NCI-H1436 (cell line): Measurements from ENCODE around the gene CHML.

ENCODE experiments used
- DNase-seq: peaks from one replicate; lab custom pipeline; 2025; lab: John Stamatoyannopoulos, UW

CHML gene

GRCh38 chr1:241617426-241617825 lies 22.7 kb downstream of the CHML start:
- no peak for DNase-seq

GRCh38 chr1:241615043-241615974 lies 24.9 kb downstream of the CHML start:
- no peak for DNase-seq

DNA sequence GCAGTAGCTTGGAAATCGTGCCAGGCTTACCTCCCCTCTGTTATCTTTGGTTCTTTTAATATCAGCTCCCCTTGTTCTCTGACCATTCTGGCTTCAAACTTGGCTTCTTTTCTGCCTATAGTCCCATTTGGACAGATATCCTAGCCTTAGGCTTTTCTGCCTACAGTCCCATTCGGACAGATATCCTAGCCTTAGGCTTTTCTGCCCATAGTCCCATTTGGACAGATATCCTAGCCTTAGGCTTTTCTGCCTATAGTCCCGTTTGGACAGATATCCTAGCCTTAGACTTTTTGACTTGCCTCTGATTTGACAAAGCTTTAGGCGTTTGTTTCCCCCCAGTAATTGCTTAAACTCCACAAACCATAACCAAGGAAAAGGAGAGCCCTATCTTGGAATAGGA lies 25.6 kb downstream of the CHML start:
- no peak for DNase-seq

DNA sequence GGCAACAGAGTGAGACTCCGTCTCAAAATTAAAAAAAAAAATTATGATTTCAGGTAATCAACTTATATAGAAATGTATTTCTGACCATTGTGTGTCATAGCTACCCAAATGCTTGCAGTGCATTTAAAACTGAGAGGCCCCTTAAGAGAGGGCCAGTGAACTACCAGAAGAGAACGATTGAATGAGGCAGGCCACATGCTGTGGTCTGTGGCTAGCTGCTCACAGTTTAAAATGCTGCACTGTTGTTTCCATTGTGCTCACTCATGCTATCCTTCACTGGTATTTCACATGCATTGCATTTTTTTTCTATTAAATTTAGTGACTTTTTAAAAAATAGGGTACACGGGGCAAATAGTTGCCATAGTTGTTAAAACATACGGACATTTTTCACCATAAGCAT lies 26.0 kb downstream of the CHML start:
- no peak for DNase-seq

GRCh38 chr1:241612533-241613477 lies 27.4 kb downstream of the CHML start:
- DNase-seq = no peak

DNA sequence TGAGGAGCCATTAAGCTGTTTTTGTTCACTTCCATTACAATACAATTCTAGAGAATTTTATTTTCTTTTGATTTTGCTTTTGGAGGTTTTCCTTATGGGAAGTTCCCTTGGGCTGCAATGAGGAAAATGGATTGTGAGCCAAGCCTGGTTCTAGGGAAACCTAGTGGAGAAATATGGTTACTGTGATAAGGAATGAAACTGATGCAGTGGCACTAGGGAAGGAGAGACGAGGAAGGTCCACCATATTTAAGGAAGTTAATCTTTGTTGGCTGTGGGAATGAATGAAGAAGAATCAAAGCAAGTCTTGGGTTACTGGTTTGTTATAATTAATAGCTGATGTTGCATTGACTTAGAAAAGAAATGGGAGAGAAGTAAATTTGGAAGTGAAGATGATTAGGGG lies 28.4 kb downstream of the CHML start:
- no peak for DNase-seq

DNA sequence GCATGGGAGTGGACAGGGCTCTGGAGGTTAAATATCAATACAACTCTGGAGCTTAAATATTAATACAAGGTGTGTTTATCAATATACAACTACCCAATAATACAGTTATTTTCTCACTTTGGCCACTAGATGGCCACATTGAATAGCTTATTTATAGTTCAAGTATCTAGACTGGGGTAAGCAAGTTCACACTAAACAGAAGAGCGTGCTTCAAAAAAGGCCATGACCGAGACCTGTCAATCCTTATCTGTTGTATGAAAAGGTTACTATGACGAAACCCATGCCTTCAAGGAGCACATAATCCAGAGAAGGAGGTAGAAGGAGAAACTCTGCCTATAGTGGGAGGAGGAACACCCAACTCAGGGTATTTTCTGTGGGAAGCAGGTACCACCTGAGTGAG lies 29.1 kb downstream of the CHML start:
- DNase-seq = peak; percentile 68

DNA sequence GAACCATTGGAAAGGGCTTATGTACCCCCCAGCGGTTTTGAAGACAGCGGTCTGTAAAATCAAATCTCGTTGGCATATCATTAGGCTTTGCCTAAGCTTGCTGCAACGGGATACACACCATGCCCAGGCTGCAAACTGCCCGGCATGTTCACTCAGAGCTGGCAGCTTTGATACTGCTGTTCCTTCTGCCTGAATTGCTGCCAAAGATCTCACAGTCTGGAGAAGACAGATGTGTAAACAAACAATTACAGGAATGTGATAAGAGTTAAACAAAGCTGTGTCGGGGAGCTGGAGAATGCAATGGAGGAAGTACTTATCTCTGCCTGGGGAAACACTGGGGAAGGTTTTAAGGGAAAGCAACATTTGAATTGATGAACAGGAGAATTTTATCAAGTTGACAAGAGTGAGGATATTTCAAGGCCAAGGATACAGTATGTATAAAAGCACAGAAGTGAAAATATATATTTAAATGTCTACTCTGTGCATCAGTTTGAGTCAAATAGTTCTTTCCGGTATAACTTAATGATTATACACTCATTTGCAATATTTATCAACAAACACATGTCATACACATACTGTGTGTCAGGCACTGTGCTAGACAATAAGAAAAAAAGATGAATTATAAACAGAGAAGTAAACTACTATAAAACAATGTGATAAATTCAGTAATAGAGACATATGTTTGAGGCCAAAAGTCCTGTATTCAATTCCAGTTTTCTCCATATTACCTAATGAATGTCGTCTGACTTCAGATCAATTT lies 29.9 kb downstream of the CHML start:
- DNase-seq = no peak

- DNase-seq = no peak
Measured at GRCh38 chr1:241608379-241609033, 31.7 kb downstream of the CHML start.

DNA sequence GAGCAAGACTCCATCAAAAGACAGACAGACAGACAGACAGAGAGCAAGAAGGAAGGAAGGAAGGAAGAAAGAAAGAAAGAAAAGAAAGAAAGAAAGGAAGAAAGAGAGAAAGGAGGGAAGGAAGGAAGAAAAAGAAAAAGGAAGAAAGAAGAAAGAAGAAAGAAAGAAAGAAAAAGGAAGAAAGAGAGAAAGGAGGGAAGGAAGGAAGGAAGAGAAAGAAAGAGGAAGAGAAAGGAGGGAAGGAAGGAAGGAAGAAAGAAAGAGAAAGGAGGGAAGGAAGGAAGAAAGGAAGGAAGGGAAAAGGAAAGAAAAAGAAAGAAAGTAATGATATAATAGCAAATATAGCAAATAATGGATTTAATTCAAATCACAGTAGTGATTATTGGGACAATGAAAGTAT lies 32.7 kb downstream of the CHML start:
- no peak for DNase-seq

DNA sequence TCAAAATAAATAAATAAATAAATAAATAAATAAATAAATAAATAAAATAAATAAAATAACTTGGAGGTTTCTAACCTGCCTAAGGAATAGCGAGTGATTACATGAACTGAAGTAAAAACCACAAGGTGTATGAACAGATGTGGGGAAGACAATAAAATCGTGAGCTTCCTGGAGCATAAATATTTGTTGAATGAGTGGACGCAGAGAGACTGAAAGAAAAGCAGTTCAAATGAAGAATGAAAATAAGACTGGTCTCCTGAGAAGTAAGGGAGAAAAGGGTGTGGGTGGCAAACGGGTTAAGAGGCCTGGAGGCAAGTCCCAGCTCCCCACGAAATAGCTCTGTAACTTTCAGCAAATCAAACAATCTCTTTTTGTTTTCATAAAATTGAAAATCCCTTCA lies 33.6 kb downstream of the CHML start:
- DNase-seq = no peak

- DNase-seq = no peak
Measured at GRCh38 chr1:241605146-241605805, 34.9 kb downstream of the CHML start.

DNA sequence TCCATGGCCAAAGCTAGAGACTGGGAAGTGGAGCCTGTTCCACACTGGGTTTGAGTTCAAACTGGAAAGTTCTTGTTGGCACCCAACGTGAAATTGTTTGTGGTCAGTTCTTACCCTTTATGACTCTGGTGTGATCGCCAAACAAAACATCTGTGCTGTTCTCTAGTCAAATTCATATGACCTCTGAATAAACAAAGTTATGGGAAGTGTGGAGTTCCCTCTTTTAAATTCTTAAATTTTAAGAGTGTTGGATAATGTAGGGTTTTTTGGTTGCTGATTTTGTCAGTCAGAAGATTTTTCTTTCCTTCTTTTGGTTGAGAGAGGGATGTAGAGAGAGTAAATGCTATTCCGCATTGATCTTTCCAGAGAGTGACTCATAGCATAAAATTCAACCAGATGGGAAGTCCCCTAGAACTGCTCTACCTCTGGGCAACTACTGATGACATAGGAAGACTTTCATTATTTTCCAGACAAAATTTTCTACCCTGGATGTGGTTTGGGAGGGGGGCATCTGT lies 36.4 kb downstream of the CHML start:
- no peak for DNase-seq

GRCh38 chr1:241600496-241600901 lies 39.7 kb downstream of the CHML start:
- DNase-seq = no peak

GRCh38 chr1:241598249-241598648 lies 41.9 kb downstream of the CHML start:
- peak; percentile 25 for DNase-seq

GRCh38 chr1:241596633-241597032 lies 43.5 kb downstream of the CHML start:
- DNase-seq = no peak

DNA sequence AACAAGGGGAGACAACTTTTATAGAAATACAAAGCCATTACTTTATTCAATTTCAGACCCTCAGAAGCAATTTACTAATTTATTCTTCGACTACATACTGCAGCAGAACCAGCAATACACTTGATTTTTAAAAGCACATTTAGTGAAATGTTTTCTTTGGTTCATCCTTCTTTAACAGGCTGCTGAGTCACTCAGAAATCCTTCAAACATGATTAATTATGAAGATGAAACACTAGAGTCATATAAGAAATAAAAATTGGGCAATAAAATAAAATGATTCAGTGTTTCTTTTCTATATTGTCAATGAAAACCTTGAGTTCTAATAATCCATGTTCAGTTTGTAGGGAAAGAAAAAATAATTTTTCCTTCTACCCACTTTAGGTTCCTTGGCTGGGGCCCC lies 47.0 kb downstream of the CHML start:
- no peak for DNase-seq

DNA sequence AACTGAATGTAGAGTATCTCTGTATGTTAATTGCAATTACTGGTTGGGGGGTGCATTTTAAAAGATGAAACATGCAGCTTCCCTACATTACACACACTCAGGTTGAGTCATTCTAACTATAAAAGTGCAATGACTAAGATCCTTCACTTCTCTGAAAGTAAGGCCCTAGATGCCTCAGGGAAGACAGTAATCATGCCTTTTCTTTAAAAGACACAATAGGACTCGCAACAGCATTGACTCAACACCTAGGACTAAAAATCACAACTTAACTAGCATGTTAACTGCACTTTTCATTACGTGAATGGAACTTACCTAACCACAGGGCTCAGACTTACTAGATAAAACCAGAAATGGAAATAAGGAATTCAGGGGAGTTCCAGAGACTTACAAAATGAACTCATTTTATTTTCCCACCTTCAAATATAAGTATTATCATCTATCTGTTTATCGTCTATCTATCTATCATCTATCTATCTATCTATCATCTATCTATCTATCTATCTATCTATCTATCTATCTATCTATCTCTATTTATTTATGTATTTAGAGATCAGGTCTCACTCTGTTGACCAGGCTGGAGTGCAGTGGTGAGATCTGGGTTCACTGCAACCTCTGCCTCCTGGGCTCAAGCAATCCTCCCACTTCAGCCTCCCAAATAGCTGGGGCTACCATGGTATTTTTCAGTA lies 47.8 kb downstream of the CHML start:
- DNase-seq = no peak

DNA sequence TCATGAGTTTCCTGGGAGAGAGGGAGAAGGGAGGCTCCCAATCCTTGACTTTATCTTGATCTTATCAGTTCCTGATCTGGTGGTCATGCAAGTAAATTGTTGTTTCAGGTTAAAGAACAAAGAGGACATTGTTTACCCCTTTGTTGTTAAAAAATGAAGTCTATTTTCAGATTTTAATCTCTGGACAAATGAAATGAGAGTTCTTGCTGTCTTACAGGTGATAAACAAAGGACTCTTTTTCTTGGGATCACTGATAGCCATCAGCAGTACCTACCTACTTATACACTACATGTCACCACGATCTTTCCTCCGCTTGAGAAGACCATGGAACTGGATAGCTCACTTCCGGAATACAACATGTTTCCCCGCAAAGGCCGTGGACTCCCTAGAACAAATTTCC lies 48.4 kb downstream of the CHML start:
- no peak for DNase-seq

- no peak for DNase-seq
Measured at GRCh38 chr1:241591317-241591716, 48.9 kb downstream of the CHML start.
